HTERT RPE-1 (cell line): ENCODE results near the gene CDH9.
"Not testable (repeated sequence)": the region's sequence is repeated elsewhere in the genome, so short reads cannot be mapped to it uniquely, and the experiment has no call there.

ENCODE experiments used
- in situ Hi-C: fragments of 300-500 bp; cut with MboI; formaldehyde crosslinking; loops from 4 replicates; pipeline ENCODE4 v1.14.3; 2020; ENCODE audit warnings: low sequenced_read_pairs

The CDH9 gene

GRCh38 chr5:26948921-26949320 is 89.5 kb downstream of the CDH9 start:
- in situ Hi-C loops, result no loop called here

- in situ Hi-C loops, result no loop called here
Observed at GRCh38 chr5:26945901-26946300, 92.5 kb downstream of the CDH9 start.

GRCh38 chr5:26942481-26942880 is 95.9 kb downstream of the CDH9 start:
- in situ Hi-C loops, result no loop called here

- in situ Hi-C loops, result no loop called here
Observed at GRCh38 chr5:26940994-26941393, 97.4 kb downstream of the CDH9 start.

GRCh38 chr5:26932238-26932637 is 106.1 kb downstream of the CDH9 start:
- in situ Hi-C loops, result no loop called here

- in situ Hi-C loops, result no loop called here
Observed at GRCh38 chr5:26921439-26921838, 116.9 kb downstream of the CDH9 start.

- in situ Hi-C loops, result no loop called here
Observed at GRCh38 chr5:26903469-26903868, 134.9 kb downstream of the CDH9 start.

- in situ Hi-C loops, result no loop called here
Observed at GRCh38 chr5:26894719-26895263, 143.6 kb downstream of the CDH9 start.

- in situ Hi-C loops, result no loop called here
Observed at GRCh38 chr5:26893078-26893477, 145.3 kb downstream of the CDH9 start.

GRCh38 chr5:26889815-26890214 is 148.6 kb downstream of the CDH9 start:
- in situ Hi-C loops, result no loop called here

- in situ Hi-C loops, result no loop called here
Observed at GRCh38 chr5:26884481-26884880, 153.9 kb downstream of the CDH9 start.

GRCh38 chr5:26883375-26883774 is 155.0 kb downstream of the CDH9 start:
- in situ Hi-C loops, result no loop called here

GRCh38 chr5:26881901-26882300 is 156.5 kb downstream of the CDH9 start:
- in situ Hi-C loops, result no loop called here

- in situ Hi-C loops, result no loop called here
Observed at GRCh38 chr5:26877154-26877553, 161.2 kb downstream of the CDH9 start.

GRCh38 chr5:26872337-26872736 is 166.0 kb downstream of the CDH9 start:
- in situ Hi-C loops, result no loop called here

GRCh38 chr5:26869781-26870180 is 168.6 kb downstream of the CDH9 start:
- in situ Hi-C loops, result no loop called here

GRCh38 chr5:26868504-26868903 is 169.9 kb downstream of the CDH9 start:
- in situ Hi-C loops, result no loop called here

GRCh38 chr5:26864061-26864460 is 174.3 kb downstream of the CDH9 start:
- in situ Hi-C loops, result no loop called here

- in situ Hi-C loops, result no loop called here
Observed at GRCh38 chr5:26856238-26856637, 182.1 kb downstream of the CDH9 start.

GRCh38 chr5:26852450-26852849 is 185.9 kb downstream of the CDH9 start:
- in situ Hi-C loops, result not testable (repeated sequence)

GRCh38 chr5:26847041-26847736 is 191.2 kb downstream of the CDH9 start:
- in situ Hi-C loops, result no loop called here

GRCh38 chr5:26843677-26844076 is 194.7 kb downstream of the CDH9 start:
- in situ Hi-C loops, result no loop called here

- in situ Hi-C loops, result no loop called here
Observed at GRCh38 chr5:26833596-26833995, 204.8 kb downstream of the CDH9 start.
